GM13976 (cell line): ENCODE measurements around the gene COMMD1.

Experiments used
- DNase-seq: peaks from one replicate; pipeline ENCODE4 v3.0.0; 2012; ENCODE audit warnings: low spot score
- in situ Hi-C: fragments of 300-500 bp; cut with MboI; formaldehyde crosslinking; loops from one replicate; pipeline ENCODE4 v1.12.0; 2022; ENCODE audit warnings: low sequenced_read_pairs, mixed read lengths, inconsistent platforms; ENCODE audit not compliant: unreplicated experiment
- TF ChIP-seq, protein P1 (sequence below): IDR thresholded peaks from 2 replicates; pipeline ENCODE4 v1.5.1; 2012; ENCODE audit warnings: borderline replicate concordance, mild to moderate bottlenecking; ENCODE audit not compliant: insufficient read depth; ENCODE audit errors: extremely low read depth, missing control alignments, control extremely low read depth

The COMMD1 gene

DNA sequence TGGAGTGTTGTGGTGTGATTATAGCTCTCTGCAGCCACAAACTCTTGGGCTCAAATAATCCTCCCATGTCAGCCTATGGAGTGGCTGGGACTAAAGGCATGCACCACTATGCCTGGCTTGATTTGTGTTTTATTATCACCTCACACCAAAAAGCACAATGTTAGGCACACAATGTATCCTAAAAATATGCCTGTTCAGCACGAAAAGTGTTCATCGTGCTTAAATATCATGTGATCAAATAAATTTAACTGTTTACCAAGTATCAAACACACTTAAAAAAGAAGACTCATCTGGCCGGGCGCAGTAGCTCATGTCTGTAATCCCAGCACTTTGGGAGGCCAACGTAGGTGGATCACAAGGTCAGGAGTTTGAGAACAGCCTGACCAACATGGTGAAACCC is 22.6 kb upstream of the COMMD1 start:
- no peak for DNase-seq
- TF ChIP-seq, protein P1, sequence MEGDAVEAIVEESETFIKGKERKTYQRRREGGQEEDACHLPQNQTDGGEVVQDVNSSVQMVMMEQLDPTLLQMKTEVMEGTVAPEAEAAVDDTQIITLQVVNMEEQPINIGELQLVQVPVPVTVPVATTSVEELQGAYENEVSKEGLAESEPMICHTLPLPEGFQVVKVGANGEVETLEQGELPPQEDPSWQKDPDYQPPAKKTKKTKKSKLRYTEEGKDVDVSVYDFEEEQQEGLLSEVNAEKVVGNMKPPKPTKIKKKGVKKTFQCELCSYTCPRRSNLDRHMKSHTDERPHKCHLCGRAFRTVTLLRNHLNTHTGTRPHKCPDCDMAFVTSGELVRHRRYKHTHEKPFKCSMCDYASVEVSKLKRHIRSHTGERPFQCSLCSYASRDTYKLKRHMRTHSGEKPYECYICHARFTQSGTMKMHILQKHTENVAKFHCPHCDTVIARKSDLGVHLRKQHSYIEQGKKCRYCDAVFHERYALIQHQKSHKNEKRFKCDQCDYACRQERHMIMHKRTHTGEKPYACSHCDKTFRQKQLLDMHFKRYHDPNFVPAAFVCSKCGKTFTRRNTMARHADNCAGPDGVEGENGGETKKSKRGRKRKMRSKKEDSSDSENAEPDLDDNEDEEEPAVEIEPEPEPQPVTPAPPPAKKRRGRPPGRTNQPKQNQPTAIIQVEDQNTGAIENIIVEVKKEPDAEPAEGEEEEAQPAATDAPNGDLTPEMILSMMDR, result no peak
- in situ Hi-C loops, result no loop called here

DNA sequence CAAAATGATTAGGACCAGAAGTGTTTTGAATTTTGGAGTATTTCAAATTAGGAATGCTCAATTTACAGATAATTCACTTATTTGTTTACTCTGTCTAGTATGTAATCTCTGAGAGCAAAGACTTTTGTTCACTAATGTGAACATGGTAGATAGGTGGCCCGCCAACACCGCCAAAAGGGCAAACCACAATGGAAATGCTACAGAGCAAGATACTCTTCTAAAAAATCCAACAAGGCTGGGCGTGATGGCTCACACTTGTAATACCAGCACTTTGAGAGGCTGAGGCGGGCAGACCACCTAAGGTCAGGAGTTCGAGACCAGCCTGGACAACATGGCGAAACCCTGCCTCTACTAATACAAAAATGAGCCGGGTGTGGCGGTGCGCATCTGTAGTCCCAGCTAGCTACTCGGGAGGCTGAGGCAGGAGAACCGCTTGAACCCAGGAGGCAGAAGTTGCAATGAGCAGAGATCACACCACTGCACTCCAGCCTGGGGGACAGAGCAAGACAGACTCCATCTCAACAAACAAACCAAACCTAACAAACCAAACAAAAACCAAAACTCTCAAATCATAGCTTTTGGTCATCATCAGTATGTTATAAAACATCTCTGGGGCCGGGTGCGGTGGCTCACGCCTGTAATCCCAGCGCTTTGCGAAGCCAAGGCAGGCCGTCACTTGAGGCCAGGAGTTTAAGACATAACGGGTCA is 19.4 kb upstream of the COMMD1 start:
- DNase-seq, result no peak
- in situ Hi-C loops, result no loop called here
- TF ChIP-seq, protein P1, result no peak

DNA sequence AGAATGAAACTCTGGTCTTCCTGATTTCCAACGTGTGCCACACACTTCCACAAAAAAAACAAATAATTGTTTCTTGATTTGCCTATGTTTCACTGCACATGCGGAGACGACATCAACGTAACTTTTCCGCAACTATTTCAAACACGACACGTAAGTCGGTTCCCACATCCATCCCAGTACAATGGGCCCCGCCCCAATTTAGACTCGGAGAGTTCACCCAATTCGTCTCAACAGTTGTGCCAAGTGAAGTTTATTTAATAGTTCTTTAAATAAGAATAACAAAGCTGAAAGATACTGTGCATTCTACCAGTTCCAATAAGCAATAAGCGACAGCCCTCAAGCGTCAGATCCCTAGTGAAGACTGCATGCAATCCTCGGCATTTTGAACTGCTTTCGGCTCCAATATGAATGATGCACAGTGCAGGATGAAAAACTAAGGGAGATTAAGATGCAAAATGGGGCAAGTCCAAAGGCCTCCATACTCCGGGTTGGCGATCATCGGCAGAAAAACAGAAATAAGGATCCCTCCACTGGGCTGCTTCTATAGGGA is 17.7 kb upstream of the COMMD1 start:
- in situ Hi-C loops, result no loop called here
- no peak for DNase-seq
- TF ChIP-seq, protein P1, result no peak

DNA sequence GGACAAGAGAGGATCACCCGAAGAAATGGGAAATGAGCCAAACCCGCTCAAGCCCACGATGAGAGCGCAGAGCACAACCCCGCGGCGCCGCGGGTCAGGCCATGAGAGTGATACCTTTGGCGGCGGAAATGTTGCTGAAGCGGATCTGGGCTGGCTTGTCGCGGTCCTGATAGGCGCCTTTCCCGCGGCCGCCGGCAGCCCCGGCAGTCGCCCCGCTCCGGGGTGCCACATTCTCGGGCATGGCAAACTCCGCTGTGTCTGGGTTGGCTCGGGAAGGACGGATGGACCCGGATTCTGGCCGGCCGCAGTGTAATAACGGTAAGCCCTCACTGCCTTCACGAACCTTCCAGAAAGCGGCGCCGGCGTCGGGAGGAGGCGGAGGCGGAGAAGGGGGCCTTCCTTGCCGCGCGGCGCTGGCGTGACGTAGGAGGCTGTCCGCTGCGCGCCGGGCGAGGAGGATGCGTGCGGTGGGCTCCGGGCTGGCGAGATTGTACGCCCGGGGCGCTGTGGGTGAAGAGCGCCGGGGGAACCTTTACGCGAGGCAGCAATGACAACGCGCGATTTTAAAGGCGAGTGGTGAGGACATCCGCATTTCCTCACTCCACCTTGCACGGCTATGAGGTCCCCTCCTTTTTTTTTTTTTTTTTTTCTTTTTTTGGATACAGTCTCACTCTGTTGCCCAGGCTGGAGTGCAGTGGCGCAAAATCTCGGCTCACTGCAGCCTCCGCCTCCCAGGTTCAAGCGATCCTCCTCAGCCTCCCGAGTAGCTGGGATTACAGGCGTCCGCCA is 17.0 kb upstream of the COMMD1 start, which contains the start of gene CCT4:
Gene CCT4, minus strand, starts transcription at position 390 of the 789 bp plus-strand sequence. Its CDS starts 149 bp downstream, at position 241.
- in situ Hi-C loops, result no loop called here
- DNase-seq, result peak; percentile 90
- TF ChIP-seq, protein P1, result no peak

DNA sequence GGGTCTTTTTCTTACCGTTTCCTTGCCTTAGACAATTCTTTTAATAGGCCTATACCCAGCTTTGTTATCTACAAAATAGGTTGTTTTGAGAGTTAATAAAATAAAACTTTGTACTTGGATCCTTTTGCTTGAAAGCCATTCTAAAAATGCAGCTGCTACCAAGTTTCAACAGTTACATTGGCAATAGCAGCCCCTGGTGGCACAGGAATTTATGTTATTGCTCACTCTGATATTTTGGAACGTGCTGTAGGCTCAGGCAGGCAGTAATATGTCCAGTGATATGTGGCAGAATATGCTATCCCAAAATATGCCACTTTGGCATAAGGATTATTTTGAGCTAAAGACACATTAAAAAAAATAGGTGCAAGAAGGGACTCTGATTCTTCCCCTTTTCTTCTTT is 6.7 kb upstream of the COMMD1 start:
- TF ChIP-seq, protein P1, result peak; percentile 35
- no peak for DNase-seq
- in situ Hi-C loops, result no loop called here

DNA sequence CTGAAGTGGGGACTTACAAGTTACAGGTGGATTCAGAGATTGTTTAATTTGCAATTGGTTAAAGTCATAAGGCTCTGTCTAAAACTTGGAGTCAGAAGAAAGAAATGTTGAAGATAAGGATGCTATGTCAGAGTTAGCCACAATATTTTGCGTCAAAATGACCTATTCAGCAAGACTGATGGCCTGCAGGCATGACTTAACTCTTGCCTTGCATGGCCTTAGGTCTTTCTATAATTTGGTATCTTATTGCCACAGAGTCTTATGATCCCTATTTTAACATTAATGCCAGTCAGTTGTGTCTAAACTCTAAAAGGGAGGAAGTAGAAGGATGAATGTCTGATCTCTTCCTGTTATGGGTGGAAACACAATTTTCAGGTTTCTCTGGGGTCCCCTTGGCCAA is 5.2 kb upstream of the COMMD1 start:
- TF ChIP-seq, protein P1, result no peak
- no peak for DNase-seq
- in situ Hi-C loops, result no loop called here
